ENCODE measurements around the gene TMEM45A. TPM values are rescaled to one million over a fixed set of nuclear protein-coding genes. Genes with fewer than 3 reads are reported as not detected.

The TMEM45A gene
- total RNA-seq, 2 experiments from 2014 or later: 1.1 to 1.8 TPM

DNA sequence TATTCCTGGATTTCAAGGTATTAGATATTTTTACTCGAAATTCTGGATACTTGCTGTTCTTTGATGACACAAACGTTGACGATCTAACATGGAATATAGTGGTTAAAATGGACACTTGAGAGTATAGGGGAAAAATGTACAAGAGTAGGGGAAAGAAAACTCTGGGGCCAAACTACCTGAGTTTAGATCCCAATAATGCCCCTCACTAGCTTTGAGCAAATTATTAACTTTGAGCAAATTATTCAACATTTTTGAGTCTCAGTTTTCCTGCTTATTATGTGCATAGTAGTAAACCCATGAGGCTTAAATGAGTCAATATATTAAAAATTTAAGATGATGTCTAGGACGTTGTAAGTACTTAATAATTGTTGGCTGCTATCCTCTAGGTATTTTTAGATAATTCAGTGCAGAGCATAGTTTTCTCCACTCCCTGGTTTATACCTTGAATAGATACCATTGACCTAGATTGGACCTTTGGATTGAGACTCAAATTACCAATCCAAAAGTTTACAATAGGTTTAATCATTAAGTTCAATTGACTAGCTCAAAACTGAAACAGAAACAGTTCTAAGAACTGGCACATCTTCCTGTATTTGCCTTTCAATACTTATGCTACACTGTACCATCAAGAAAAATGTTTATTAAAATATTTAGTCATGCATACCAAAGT, 121.4 kb downstream of the TMEM45A start:
- Mint-ChIP-seq H3K4me3 (no peak overlapping the region), H3K9me3 (peaks cover 1% of the 10 kb centered on the region), H3K4me1 (ENCODE audit: low read depth) (peaks cover 7% of the 10 kb centered on the region), H3K27ac (no peak overlapping the region), H3K36me3 (ENCODE audit: low read depth) (peaks cover 24% of the 10 kb centered on the region), H3K27me3 (peaks cover 17% of the 10 kb centered on the region)
- ChIA-PET CTCF (no interaction called here), POLR2A (no interaction called here)
- intact Hi-C loops (cut with micrococcal nuclease): no loop called here
- TF ChIP-seq, protein P1, sequence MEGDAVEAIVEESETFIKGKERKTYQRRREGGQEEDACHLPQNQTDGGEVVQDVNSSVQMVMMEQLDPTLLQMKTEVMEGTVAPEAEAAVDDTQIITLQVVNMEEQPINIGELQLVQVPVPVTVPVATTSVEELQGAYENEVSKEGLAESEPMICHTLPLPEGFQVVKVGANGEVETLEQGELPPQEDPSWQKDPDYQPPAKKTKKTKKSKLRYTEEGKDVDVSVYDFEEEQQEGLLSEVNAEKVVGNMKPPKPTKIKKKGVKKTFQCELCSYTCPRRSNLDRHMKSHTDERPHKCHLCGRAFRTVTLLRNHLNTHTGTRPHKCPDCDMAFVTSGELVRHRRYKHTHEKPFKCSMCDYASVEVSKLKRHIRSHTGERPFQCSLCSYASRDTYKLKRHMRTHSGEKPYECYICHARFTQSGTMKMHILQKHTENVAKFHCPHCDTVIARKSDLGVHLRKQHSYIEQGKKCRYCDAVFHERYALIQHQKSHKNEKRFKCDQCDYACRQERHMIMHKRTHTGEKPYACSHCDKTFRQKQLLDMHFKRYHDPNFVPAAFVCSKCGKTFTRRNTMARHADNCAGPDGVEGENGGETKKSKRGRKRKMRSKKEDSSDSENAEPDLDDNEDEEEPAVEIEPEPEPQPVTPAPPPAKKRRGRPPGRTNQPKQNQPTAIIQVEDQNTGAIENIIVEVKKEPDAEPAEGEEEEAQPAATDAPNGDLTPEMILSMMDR (IDR thresholded peaks at IDR 0.05): no peak
- no peak for ATAC-seq
- no peak for DNase-seq

DNA sequence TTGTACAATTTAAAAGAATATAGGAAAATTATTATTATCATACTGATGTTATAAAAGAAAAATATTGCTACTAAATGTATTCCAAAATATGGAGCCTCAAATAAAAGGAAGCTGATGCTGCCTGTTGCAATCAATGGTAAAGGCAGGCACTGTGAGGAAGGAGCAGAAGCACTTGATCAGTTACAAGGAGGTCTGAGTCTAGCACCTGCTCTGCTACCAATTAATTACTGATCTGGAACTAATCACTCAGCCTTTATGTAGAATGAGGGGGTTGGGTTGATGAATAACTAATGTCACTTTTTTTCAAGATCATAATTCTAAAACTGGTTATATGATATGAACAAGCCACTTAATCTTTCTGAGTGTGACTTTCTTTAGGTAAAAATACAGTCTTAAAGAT, 122.5 kb downstream of the TMEM45A start:
- Mint-ChIP-seq H3K27ac (no peak overlapping the region), H3K4me3 (no peak overlapping the region), H3K9me3 (peaks cover 1% of the 10 kb centered on the region), H3K4me1 (ENCODE audit: low read depth) (peaks cover 2% of the 10 kb centered on the region), H3K36me3 (ENCODE audit: low read depth) (peaks cover 27% of the 10 kb centered on the region), H3K27me3 (peaks cover 14% of the 10 kb centered on the region)
- no peak for DNase-seq
- ChIA-PET POLR2A (interaction anchor here (0.5 kb wide), 1 partner anchor 79 kb away, joined by 3 read pairs; no protein-coding TSS in a partner anchor), CTCF (no interaction called here)
- TF ChIP-seq, protein P1 (IDR thresholded peaks at IDR 0.05): no peak
- intact Hi-C loops (cut with micrococcal nuclease): no loop called here
- ATAC-seq: no peak

DNA sequence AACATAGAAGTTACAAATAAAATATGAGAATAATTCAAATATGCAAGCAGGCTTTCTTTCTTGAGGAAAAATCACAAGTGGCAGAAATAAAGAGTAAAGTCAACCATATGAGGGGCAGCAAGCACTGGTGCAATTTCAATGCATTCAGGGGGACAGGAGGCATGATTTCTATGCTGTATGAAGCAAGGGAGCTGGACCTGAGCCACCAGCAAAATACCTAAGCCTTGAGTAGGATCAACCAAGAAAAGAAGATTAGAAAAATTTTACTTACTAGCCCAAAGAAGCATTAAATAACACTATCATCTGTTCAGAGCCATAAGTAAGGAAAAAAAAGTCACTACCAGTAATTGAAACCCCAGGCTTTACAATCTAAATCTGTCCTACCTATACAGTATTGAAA, 123.3 kb downstream of the TMEM45A start:
- ATAC-seq (no peak), DNase-seq (no peak)
- Mint-ChIP-seq H3K9me3 (peaks cover 1% of the 10 kb centered on the region), H3K4me3 (no peak overlapping the region), H3K4me1 (ENCODE audit: low read depth) (no peaks in the 10 kb centered on the region), H3K27ac (no peak overlapping the region), H3K27me3 (peaks cover 9% of the 10 kb centered on the region), H3K36me3 (ENCODE audit: low read depth) (peaks cover 27% of the 10 kb centered on the region)
- TF ChIP-seq, protein P1 (IDR thresholded peaks at IDR 0.05): no peak
- intact Hi-C loops (cut with micrococcal nuclease): loop anchor here (1.0 kb wide), 1 partner anchor 111 kb away; no protein-coding TSS in a partner anchor
- POLR2A ChIA-PET: interaction anchor here (1.1 kb wide), 1 partner anchor 111 kb away, joined by 5 read pairs; no protein-coding TSS in a partner anchor
- CTCF ChIA-PET: interaction anchor here (0.8 kb wide), 1 partner anchor 784 kb away, joined by 3 read pairs; no protein-coding TSS in a partner anchor

DNA sequence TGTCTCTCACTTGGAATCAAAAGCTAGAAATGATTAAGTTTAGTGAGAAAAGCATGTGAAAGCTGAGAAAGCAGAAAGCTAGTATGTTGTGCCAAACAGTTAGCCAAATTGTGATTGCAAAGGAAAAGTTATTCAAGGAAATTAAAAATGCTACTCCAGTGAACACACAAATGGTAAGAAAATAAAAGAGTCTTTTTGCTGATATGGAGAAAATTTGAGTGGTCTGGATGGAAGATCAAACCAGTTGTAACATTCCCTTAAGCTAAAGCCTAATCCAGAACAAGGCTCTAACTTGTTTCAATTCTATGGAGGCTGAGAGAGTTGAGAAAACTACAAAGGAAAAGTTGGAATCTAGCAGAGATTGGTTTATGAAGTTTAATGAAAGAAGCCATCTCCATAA, 128.8 kb downstream of the TMEM45A start:
- intact Hi-C loops (cut with micrococcal nuclease): no loop called here
- H3K4me1 Mint-ChIP-seq (ENCODE audit: low read depth): peaks cover 7% of the 10 kb centered on the region
- TF ChIP-seq, protein P1 (IDR thresholded peaks at IDR 0.05): no peak
- H3K9me3 Mint-ChIP-seq: peaks cover 18% of the 10 kb centered on the region
- DNase-seq: no peak
- no peaks in the 10 kb centered on the region for H3K27me3 Mint-ChIP-seq
- ChIA-PET CTCF (interaction anchor here (0.8 to 1.3 kb wide), 5 partner anchors 13 to 158 kb away, joined by 3 to 5 read pairs (median 3); no protein-coding TSS in a partner anchor), POLR2A (interaction anchor here (1.0 to 1.4 kb wide), 2 partner anchors 13 to 89 kb away, joined by 3 to 4 read pairs; no protein-coding TSS in a partner anchor)
- H3K27ac Mint-ChIP-seq: no peak overlapping the region
- no peak overlapping the region for H3K4me3 Mint-ChIP-seq
- ATAC-seq: no peak
- peaks cover 66% of the 10 kb centered on the region for H3K36me3 Mint-ChIP-seq (ENCODE audit: low read depth)

Other genes with a start within 250 kb of the TMEM45A start
- gene TBC1D23, start 231.6 kb upstream of the TMEM45A start, total RNA-seq: 10 to 100 TPM; 14.4 to 20.5 TPM
- gene NIT2, start 157.9 kb upstream of the TMEM45A start, total RNA-seq: 10 to 100 TPM; 64.2 TPM
- gene TOMM70, start 91.5 kb upstream of the TMEM45A start, total RNA-seq: 10 to 100 TPM; 56.2 to 57.8 TPM
- gene LNP1, start 91.1 kb upstream of the TMEM45A start, total RNA-seq: 1 to 10 TPM; 2.5 TPM
- gene ADGRG7, start 117.0 kb downstream of the TMEM45A start, total RNA-seq: 10 to 100 TPM; 21.2 to 24.7 TPM
- gene TFG, start 216.9 kb downstream of the TMEM45A start, total RNA-seq: 10 to 100 TPM; 59.2 TPM